HCT116 (cell line): ENCODE data around the gene SLC2A1. TPM values are rescaled to one million over a fixed set of nuclear protein-coding genes. Genes with fewer than 3 reads are reported as not detected.
A peak's percentile ranks its signal among the peaks of the same experiment; 100 is the strongest.

Experiments
- ATAC-seq: fragments of 200-7000 bp; cut with Tn5 transposase; 2 replicates; pipeline ENCODE4 v1.9.1; 2020; ENCODE audit warnings: mild to moderate bottlenecking, moderate library complexity
- BruUV-seq: library from RNA; stranded (reverse); fragments of 400-500 nt; replicated peaks from 2 replicates; lab custom pipeline; 2021; lab: Mats Ljungman, UMichigan
- CTCF ChIA-PET: fragments of 300-600 bp; sonication (Branson Sonifier 250); formaldehyde crosslinking; loops from one replicate; lab custom pipeline; 2021; ENCODE audit warnings: antibody characterized with exemption; lab: Charles Lee
- POLR2A ChIA-PET: fragments of 300-600, 350-600 bp; sonication (Branson Sonifier 250); formaldehyde crosslinking; loops from one replicate; lab custom pipeline; 2021; ENCODE audit warnings: antibody characterized with exemption; lab: Charles Lee
- RAD21 ChIA-PET, 2 experiments: fragments of 300-600 bp; sonication (Branson Sonifier 250); formaldehyde crosslinking; loops; one replicate each; lab custom pipeline; 2023; ENCODE audit warnings: low total read pairs in 2 of 2; ENCODE audit not compliant: uncharacterized antibody in 2 of 2, unreplicated experiment in 2 of 2, low non-redundant PET in 1 of 2; lab: Charles Lee
- DNase-seq: peaks from one replicate; pipeline ENCODE4 v3.0.0-alpha.2; 2010; ENCODE audit warnings: low read depth, low spot score
- H2AFZ ChIP-seq: fragments of 200-600 bp; shearing (Covaris generic), sonication (generic); 2 replicates; pipeline ENCODE4 v1.6.1; 2017; ENCODE audit warnings: low read depth, mixed run types, mixed read lengths, antibody characterized with exemption, low read length; ENCODE audit not compliant: poor library complexity, severe bottlenecking
- H3K27ac ChIP-seq: 2 replicates; pipeline ENCODE4 v1.5.1; 2012; ENCODE audit warnings: low read depth, low read length
- H3K27me3 ChIP-seq: fragments of 200-600 bp; sonication (generic); 2 replicates; pipeline ENCODE4 v1.6.1; 2016; ENCODE audit warnings: mixed run types, low read length, mixed read lengths; ENCODE audit not compliant: insufficient read depth
- H3K36me3 ChIP-seq, 2 experiments: fragments of 200-500 bp in 1 of 2; fragments of 200-600 bp in 1 of 2; sonication (Bioruptor generic) in 1 of 2; sonication (generic) in 1 of 2; 2 replicates each; pipeline versions ENCODE4 v1.5.1 to v1.6.1; 2014 to 2016; ENCODE audit warnings: low read length in 2 of 2, inconsistent platforms in 1 of 2, mixed read lengths in 1 of 2, mixed run types in 1 of 2; ENCODE audit not compliant: insufficient read depth in 2 of 2, control insufficient read depth in 1 of 2
- H3K4me1 ChIP-seq, 2 experiments: fragments of 200-600 bp in 1 of 2; sonication (generic) in 1 of 2; 2 replicates each; pipeline versions ENCODE4 v1.5.1 to v1.6.1; 2012 to 2017; ENCODE audit warnings: low read length in 2 of 2, inconsistent platforms in 1 of 2, mild to moderate bottlenecking in 1 of 2, mixed read lengths in 1 of 2, mixed run types in 1 of 2, moderate library complexity in 1 of 2; ENCODE audit not compliant: insufficient read depth in 2 of 2, control insufficient read depth in 1 of 2
- H3K4me2 ChIP-seq: fragments of 200-600 bp; sonication (generic); 2 replicates; pipeline ENCODE4 v1.6.1; 2017; ENCODE audit warnings: mixed run types, low read length, mixed read lengths
- H3K4me3 ChIP-seq, 2 experiments: fragments of 200-600 bp in 1 of 2; sonication (generic) in 1 of 2; replicated peaks in 1 of 2; 2 replicates each; pipeline ENCODE4 v1.5.1; 2011 to 2016; ENCODE audit warnings: low read length in 2 of 2, control low read depth in 1 of 2, low read depth in 1 of 2, mild to moderate bottlenecking in 1 of 2, mixed read lengths in 1 of 2, mixed run types in 1 of 2
- H3K79me2 ChIP-seq: fragments of 200-600 bp; sonication (generic); 2 replicates; pipeline ENCODE4 v1.6.1; 2017; ENCODE audit warnings: mild to moderate bottlenecking, mixed run types, low read length, moderate library complexity, mixed read lengths; ENCODE audit not compliant: insufficient read depth
- H3K9ac ChIP-seq: fragments of 200-600 bp; sonication (generic); 2 replicates; pipeline ENCODE4 v1.6.1; 2016; ENCODE audit warnings: low read length, mixed read lengths
- H3K9me2 ChIP-seq: fragments of 200-600 bp; sonication (generic), shearing (Covaris generic); 2 replicates; pipeline ENCODE4 v1.6.1; 2017; ENCODE audit warnings: mixed run types, mild to moderate bottlenecking, moderate library complexity; ENCODE audit not compliant: insufficient read depth
- H3K9me3 ChIP-seq, 2 experiments: fragments of 200-500 bp in 1 of 2; fragments of 200-600 bp in 1 of 2; sonication (Bioruptor generic) in 1 of 2; sonication (generic) in 1 of 2; 2 replicates each; pipeline ENCODE4 v1.6.1; 2014 to 2017; ENCODE audit warnings: low read length in 2 of 2, mixed read lengths in 2 of 2, inconsistent platforms in 1 of 2, low read depth in 1 of 2, mild to moderate bottlenecking in 1 of 2, mixed run types in 1 of 2, moderate library complexity in 1 of 2; ENCODE audit not compliant: control insufficient read depth in 1 of 2, insufficient read depth in 1 of 2
- H4K20me1 ChIP-seq: fragments of 200-600 bp; sonication (generic), shearing (Covaris generic); 2 replicates; pipeline ENCODE4 v1.6.1; 2017; ENCODE audit warnings: mixed run types, mild to moderate bottlenecking, moderate library complexity; ENCODE audit not compliant: insufficient read depth
- CBX3 ChIP-seq: IDR thresholded peaks from 2 replicates; pipeline ENCODE4 v1.6.1; 2012; ENCODE audit warnings: low read depth
- CTCF ChIP-seq, 3 experiments: fragments of 200-600 bp in 1 of 3; sonication (generic) in 1 of 3; IDR thresholded peaks in 2 of 3; conservative IDR thresholded peaks in 1 of 3; 2 replicates each; pipeline ENCODE4 v1.5.1; 2012 to 2017; ENCODE audit warnings: low read depth in 2 of 3, low read length in 2 of 3, antibody characterized with exemption in 1 of 3, borderline replicate concordance in 1 of 3, control low read depth in 1 of 3, mild to moderate bottlenecking in 1 of 3, mixed read lengths in 1 of 3, mixed run types in 1 of 3, moderate library complexity in 1 of 3; ENCODE audit not compliant: insufficient read depth in 1 of 3
- EGR1 ChIP-seq: IDR thresholded peaks from 2 replicates; pipeline ENCODE4 v1.6.1; 2012; ENCODE audit warnings: low read depth
- ELF1 ChIP-seq: IDR thresholded peaks from 2 replicates; pipeline ENCODE4 v1.6.1; 2012; ENCODE audit warnings: low read depth, borderline replicate concordance
- EZH2 ChIP-seq: fragments of 200-600 bp; sonication (generic); IDR thresholded peaks from 2 replicates; pipeline ENCODE4 v1.6.1; 2017; ENCODE audit warnings: antibody characterized with exemption, mixed run types
- EZH2phosphoT487 ChIP-seq: fragments of 200-600 bp; IDR thresholded peaks from 2 replicates; pipeline ENCODE4 v1.6.1; 2018; ENCODE audit warnings: antibody characterized with exemption, borderline replicate concordance
- JUND ChIP-seq: IDR thresholded peaks from 2 replicates; pipeline ENCODE4 v1.6.1; 2012
- MAX ChIP-seq: IDR thresholded peaks from 2 replicates; pipeline ENCODE4 v1.6.1; 2012
- POLR2A ChIP-seq: IDR thresholded peaks from 2 replicates; pipeline ENCODE4 v1.7.0; 2011; ENCODE audit warnings: borderline replicate concordance; ENCODE audit not compliant: insufficient read depth, insufficient read length; ENCODE audit errors: extremely low read depth
- SIN3A ChIP-seq: IDR thresholded peaks from 2 replicates; pipeline ENCODE4 v1.6.1; 2012; ENCODE audit warnings: low read depth
- SP1 ChIP-seq: IDR thresholded peaks from 2 replicates; pipeline ENCODE4 v1.6.1; 2012; ENCODE audit warnings: low read depth
- SRF ChIP-seq: IDR thresholded peaks from 2 replicates; pipeline ENCODE4 v1.6.1; 2012; ENCODE audit warnings: low read depth
- TCF7L2 ChIP-seq: IDR thresholded peaks from 2 replicates; pipeline ENCODE4 v1.7.0; 2011; ENCODE audit warnings: borderline replicate concordance, inconsistent platforms; ENCODE audit not compliant: insufficient read depth, insufficient read length; ENCODE audit errors: extremely low read depth
- ZBTB33 ChIP-seq: IDR thresholded peaks from 2 replicates; pipeline ENCODE4 v1.6.1; 2011; ENCODE audit warnings: mild to moderate bottlenecking, low read length, moderate library complexity; ENCODE audit not compliant: insufficient replicate concordance; ENCODE audit errors: extremely low read depth
- ZFX ChIP-seq: fragments of 450-650 bp; IDR thresholded peaks from 2 replicates; pipeline ENCODE4 v1.6.1; 2017
- intact Hi-C: fragments of 100-400 bp; cut with micrococcal nuclease; formaldehyde crosslinking; loops from 2 replicates; pipeline ENCODE4 v1.10.0; 2022
- total RNA-seq: library from RNA; stranded (reverse); gene quantifications from one replicate; pipeline ENCODE4 v1.2.1, GENCODE V29; 2021; ENCODE audit not compliant: unreplicated experiment

The SLC2A1 gene
- total RNA-seq, 1 experiment from 2014 or later, result 248 TPM

GRCh38 chr1:42947117-42947516 is 11.6 kb downstream of the SLC2A1 start:
- intact Hi-C loops, result no loop called here
- Histone ChIP-seq H4K20me1 (no peaks in the 10 kb centered on the region), H3K27ac (peak overlapping the region; percentile 84; the same call in 1 of the 2 replicates), H3K79me2 (peaks cover 98% of the 10 kb centered on the region), H3K4me1 (peaks cover 77 to 98% of the 10 kb centered on the region in 2 experiments), H2AFZ (no peak overlapping the region), H3K9me3 (no peaks in the 10 kb centered on the region), H3K36me3 (peaks cover 2 to 11% of the 10 kb centered on the region in 2 experiments; a peak in 1 of 4 replicates), H3K27me3 (no peaks in the 10 kb centered on the region), H3K9ac (no peak overlapping the region), H3K9me2 (no peaks in the 10 kb centered on the region), H3K4me2 (peak overlapping the region; percentile 81), H3K4me3 (no peak overlapping the region)
- DNase-seq, result no peak
- ChIA-PET RAD21 (interaction anchor here in 1 of 2 experiments (0.6 kb wide), 1 partner anchor 46 kb away, joined by 4 read pairs; no protein-coding TSS in a partner anchor), CTCF (interaction anchor here (0.7 to 1.0 kb wide), 2 partner anchors 18 to 23 kb away, joined by 3 to 4 read pairs; no protein-coding TSS in a partner anchor), POLR2A (no interaction called here)
- ATAC-seq, result no peak
- no TSS peak for BruUV-seq
- TF ChIP-seq MAX (no peak), SRF (no peak), POLR2A (no peak), ZFX (no peak)

- CTCF ChIA-PET, result no interaction called here
- POLR2A ChIA-PET, result no interaction called here
- peak overlapping the region; percentile 84 for H3K27ac ChIP-seq
- TF ChIP-seq CTCF (IDR thresholded peaks at IDR 0.05 in 2 of 3, conservative IDR thresholded peaks at IDR 0.05 in 1 of 3; ENCODE audit: borderline replicate concordance in 1 of 3, insufficient read depth in 1 of 3, low read depth in 2 of 3, low read length in 2 of 3) (no peak), ELF1 (no peak), SRF (no peak), EZH2 (no peak), TCF7L2 (no peak), MAX (no peak), JUND (no peak), SP1 (no peak), ZBTB33 (no peak), SIN3A (no peak), EZH2phosphoT487 (no peak), EGR1 (no peak), CBX3 (no peak)
These were observed 12.4 kb downstream of the SLC2A1 start for GRCh38 chr1:42946120-42946898.

More at GRCh38 chr1:42946120-42946898, 12.4 kb downstream of the SLC2A1 start:
- peaks cover 85 to 98% of the 10 kb centered on the region in 2 experiments for H3K4me1 ChIP-seq
- intact Hi-C loops, result no loop called here
- H3K9me2 ChIP-seq, result no peaks in the 10 kb centered on the region
- RAD21 ChIA-PET, result no interaction called here
- peak overlapping the region; percentile 81 for H3K4me2 ChIP-seq
- no TSS peak for BruUV-seq
- H4K20me1 ChIP-seq, result no peaks in the 10 kb centered on the region
- ATAC-seq, result no peak
- no peak overlapping the region for H3K4me3 ChIP-seq
- H3K27me3 ChIP-seq, result no peaks in the 10 kb centered on the region
- H2AFZ ChIP-seq, result no peak overlapping the region
- H3K9me3 ChIP-seq, result no peaks in the 10 kb centered on the region
- H3K36me3 ChIP-seq, result peaks cover 2 to 7% of the 10 kb centered on the region in 2 experiments; a peak in 1 of 4 replicates
- no peak for DNase-seq
- H3K79me2 ChIP-seq, result peaks cover 98% of the 10 kb centered on the region
- H3K9ac ChIP-seq, result peak overlapping the region; percentile 8
